HepG2 (cell line): ENCODE data around the gene C1orf115. TPM values are rescaled to one million over a fixed set of nuclear protein-coding genes. Genes with fewer than 3 reads are reported as not detected.

Experiments
- ARHGAP35 ChIP-seq: sonication (generic); formaldehyde crosslinking; IDR thresholded peaks from 2 replicates; pipeline ENCODE4 v1.9.0; 2022; ENCODE audit warnings: mild to moderate bottlenecking, inconsistent platforms, moderate library complexity, missing genetic modification reagents, borderline replicate concordance
- CCDC6 ChIP-seq: sonication (generic); formaldehyde crosslinking; IDR thresholded peaks from 2 replicates; pipeline ENCODE4 v1.8.1; 2022; ENCODE audit warnings: mild to moderate bottlenecking, missing genetic modification reagents, moderate library complexity
- DNMT3B ChIP-seq: conservative IDR thresholded peaks from 2 replicates; pipeline ENCODE4 v1.6.1; 2016; ENCODE audit warnings: missing biosample characterization, control low read depth
- E2F1 ChIP-seq: sonication (generic); formaldehyde crosslinking; IDR thresholded peaks from 2 replicates; pipeline ENCODE4 v1.5.0; 2020; ENCODE audit warnings: missing genetic modification reagents
- ELF4 ChIP-seq: sonication (generic); formaldehyde crosslinking; IDR thresholded peaks from 2 replicates; pipeline ENCODE4 v1.5.0; 2020; ENCODE audit warnings: missing genetic modification reagents, mild to moderate bottlenecking, moderate library complexity, borderline replicate concordance
- ESRRA ChIP-seq: sonication (generic); formaldehyde crosslinking; IDR thresholded peaks from 2 replicates; pipeline ENCODE4 v1.5.1; 2020; ENCODE audit warnings: mild to moderate bottlenecking, low read depth, missing genetic modification reagents
- MBNL3 ChIP-seq: fragments of 250-450 bp; sonication (Bioruptor Pico); conservative IDR thresholded peaks from 2 replicates; pipeline ENCODE4 v1.8.0; 2022; ENCODE audit warnings: mild to moderate bottlenecking, inconsistent platforms
- MEIS1 ChIP-seq: sonication (generic); formaldehyde crosslinking; IDR thresholded peaks from 2 replicates; pipeline ENCODE4 v1.9.0; 2021; ENCODE audit warnings: mild to moderate bottlenecking, missing genetic modification reagents, moderate library complexity, borderline replicate concordance
- MTF2 ChIP-seq: sonication (generic); formaldehyde crosslinking; IDR thresholded peaks from 2 replicates; pipeline ENCODE4 v1.5.0; 2020; ENCODE audit warnings: missing genetic modification reagents, borderline replicate concordance
- PAX8 ChIP-seq: sonication (generic); formaldehyde crosslinking; IDR thresholded peaks from 2 replicates; pipeline ENCODE4 v1.8.0; 2022; ENCODE audit warnings: mild to moderate bottlenecking, missing genetic modification reagents, borderline replicate concordance
- PITX1 ChIP-seq: sonication (generic); formaldehyde crosslinking; IDR thresholded peaks from 2 replicates; pipeline ENCODE4 v1.5.1; 2020; ENCODE audit warnings: mild to moderate bottlenecking, missing genetic modification reagents
- SMARCE1 ChIP-seq: fragments of 450-650 bp; IDR thresholded peaks from 2 replicates; pipeline ENCODE4 v1.6.1; 2017; ENCODE audit warnings: borderline replicate concordance
- ZBTB1 ChIP-seq: sonication (generic); formaldehyde crosslinking; IDR thresholded peaks from 2 replicates; pipeline ENCODE4 v1.4.0; 2020; ENCODE audit warnings: missing genetic modification reagents, borderline replicate concordance
- ZNF253 ChIP-seq: sonication (generic); formaldehyde crosslinking; IDR thresholded peaks from 2 replicates; pipeline ENCODE4 v1.8.0; 2022; ENCODE audit warnings: mild to moderate bottlenecking, missing genetic modification reagents, borderline replicate concordance
- ZNF329 ChIP-seq: sonication (generic); formaldehyde crosslinking; IDR thresholded peaks from 2 replicates; pipeline ENCODE4 v1.9.0; 2021; ENCODE audit warnings: low read depth, mild to moderate bottlenecking, missing genetic modification reagents
- ZNF589 ChIP-seq: sonication (generic); formaldehyde crosslinking; conservative IDR thresholded peaks from 2 replicates; pipeline ENCODE4 v1.8.0; 2022; ENCODE audit warnings: mild to moderate bottlenecking, moderate library complexity, missing genetic modification reagents
- ZNF607 ChIP-seq: sonication (generic); formaldehyde crosslinking; IDR thresholded peaks from 2 replicates; pipeline ENCODE4 v1.5.1; 2020; ENCODE audit warnings: missing genetic modification reagents, mild to moderate bottlenecking, borderline replicate concordance
- ZNF619 ChIP-seq: sonication (generic); formaldehyde crosslinking; IDR thresholded peaks from 2 replicates; pipeline ENCODE4 v1.4.0; 2020; ENCODE audit warnings: mild to moderate bottlenecking, missing genetic modification reagents
- polyA plus RNA-seq, 8 experiments: library from polyadenylated mRNA; depleted of rRNA in 3 of 8; stranded (reverse) in 7 of 8; unstranded in 1 of 8; fragments of >200 nt; fragmentation: Illumina TruSeq in 4 of 8; extraction: Trizol in 4 of 8; gene quantifications; 2 replicates each; pipeline versions ENCODE4 v1.2.1 to v1.2.3, GENCODE V29; 2011 to 2016; ENCODE audit warnings: low read depth in 4 of 8, missing spikeins in 1 of 8, mixed read lengths in 1 of 8; ENCODE audit not compliant: insufficient read depth in 1 of 8
- total RNA-seq, 5 experiments: library from RNA; depleted of rRNA; stranded (reverse); fragments of >200 nt; fragmentation: Illumina TruSeq; extraction: Trizol; gene quantifications; 2 replicates each; pipeline ENCODE4 v1.2.3, GENCODE V29; 2016; ENCODE audit warnings: low read depth in 1 of 5
- TF ChIP-seq, protein P1 (sequence below): IDR thresholded peaks from 2 replicates; pipeline ENCODE4 v1.6.1; 2016
- TF ChIP-seq, protein P2 (sequence below): sonication (generic); formaldehyde crosslinking; IDR thresholded peaks from 2 replicates; pipeline ENCODE4 v1.4.0; 2020; ENCODE audit warnings: missing genetic modification reagents
- TF ChIP-seq, protein P3 (sequence below): sonication (generic); formaldehyde crosslinking; IDR thresholded peaks from 2 replicates; pipeline ENCODE4 v1.5.0; 2020; ENCODE audit warnings: missing genetic modification reagents
- TF ChIP-seq, protein P4 (sequence below): sonication (generic); formaldehyde crosslinking; IDR thresholded peaks from 2 replicates; pipeline ENCODE4 v1.8.0; 2022; ENCODE audit warnings: low read depth, missing genetic modification reagents

C1orf115 gene
- total and polyA plus RNA-seq, 2 of the 13 experiments (the other 11 are each of a cell fraction or from before 2014, with no cell fraction given) = 25.2 to 85.9 TPM

GRCh38 chr1:220690140-220691052 lies at the start of gene C1orf115 (continued):
- TF ChIP-seq ESRRA (CRISPR knock-in tag) = peak; percentile 82
- TF ChIP-seq, protein P1, sequence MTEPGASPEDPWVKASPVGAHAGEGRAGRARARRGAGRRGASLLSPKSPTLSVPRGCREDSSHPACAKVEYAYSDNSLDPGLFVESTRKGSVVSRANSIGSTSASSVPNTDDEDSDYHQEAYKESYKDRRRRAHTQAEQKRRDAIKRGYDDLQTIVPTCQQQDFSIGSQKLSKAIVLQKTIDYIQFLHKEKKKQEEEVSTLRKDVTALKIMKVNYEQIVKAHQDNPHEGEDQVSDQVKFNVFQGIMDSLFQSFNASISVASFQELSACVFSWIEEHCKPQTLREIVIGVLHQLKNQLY = no peak
- TF ChIP-seq ARHGAP35 = no peak; the same call in 1 of the 2 replicates
- TF ChIP-seq, protein P2, sequence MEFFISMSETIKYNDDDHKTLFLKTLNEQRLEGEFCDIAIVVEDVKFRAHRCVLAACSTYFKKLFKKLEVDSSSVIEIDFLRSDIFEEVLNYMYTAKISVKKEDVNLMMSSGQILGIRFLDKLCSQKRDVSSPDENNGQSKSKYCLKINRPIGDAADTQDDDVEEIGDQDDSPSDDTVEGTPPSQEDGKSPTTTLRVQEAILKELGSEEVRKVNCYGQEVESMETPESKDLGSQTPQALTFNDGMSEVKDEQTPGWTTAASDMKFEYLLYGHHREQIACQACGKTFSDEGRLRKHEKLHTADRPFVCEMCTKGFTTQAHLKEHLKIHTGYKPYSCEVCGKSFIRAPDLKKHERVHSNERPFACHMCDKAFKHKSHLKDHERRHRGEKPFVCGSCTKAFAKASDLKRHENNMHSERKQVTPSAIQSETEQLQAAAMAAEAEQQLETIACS (CRISPR knock-in tag) = 0 out of 2 replicates have a peak, but pooled peaks have one; percentile 29
- TF ChIP-seq ZNF329 (CRISPR knock-in tag) = no peak
- TF ChIP-seq, protein P3, sequence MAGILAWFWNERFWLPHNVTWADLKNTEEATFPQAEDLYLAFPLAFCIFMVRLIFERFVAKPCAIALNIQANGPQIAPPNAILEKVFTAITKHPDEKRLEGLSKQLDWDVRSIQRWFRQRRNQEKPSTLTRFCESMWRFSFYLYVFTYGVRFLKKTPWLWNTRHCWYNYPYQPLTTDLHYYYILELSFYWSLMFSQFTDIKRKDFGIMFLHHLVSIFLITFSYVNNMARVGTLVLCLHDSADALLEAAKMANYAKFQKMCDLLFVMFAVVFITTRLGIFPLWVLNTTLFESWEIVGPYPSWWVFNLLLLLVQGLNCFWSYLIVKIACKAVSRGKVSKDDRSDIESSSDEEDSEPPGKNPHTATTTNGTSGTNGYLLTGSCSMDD (CRISPR knock-in tag) = no peak
- peak; percentile 73; the same call in 1 of the 2 replicates for TF ChIP-seq ZNF607
- no peak for TF ChIP-seq DNMT3B (CRISPR knock-in tag)
- no peak; the same call in 1 of the 2 replicates for TF ChIP-seq E2F1 (CRISPR knock-in tag)
- peak; percentile 64; the same call in 1 of the 2 replicates for TF ChIP-seq CCDC6 (CRISPR knock-in tag)
- no peak for TF ChIP-seq ZBTB1
- TF ChIP-seq PAX8 (CRISPR knock-in tag) = no peak; the same call in 1 of the 2 replicates
- TF ChIP-seq MBNL3 = no peak
- TF ChIP-seq PITX1 (CRISPR knock-in tag) = peak; percentile 44; the same call in 1 of the 2 replicates
- TF ChIP-seq ZNF619 (CRISPR knock-in tag) = 0 out of 2 replicates have a peak, but pooled peaks have one; percentile 20
- TF ChIP-seq ZNF253 (CRISPR knock-in tag) = peak; percentile 15; the same call in 1 of the 2 replicates
- no peak for TF ChIP-seq SMARCE1
- TF ChIP-seq ZNF589 = peak; percentile 75
- TF ChIP-seq, protein P4, sequence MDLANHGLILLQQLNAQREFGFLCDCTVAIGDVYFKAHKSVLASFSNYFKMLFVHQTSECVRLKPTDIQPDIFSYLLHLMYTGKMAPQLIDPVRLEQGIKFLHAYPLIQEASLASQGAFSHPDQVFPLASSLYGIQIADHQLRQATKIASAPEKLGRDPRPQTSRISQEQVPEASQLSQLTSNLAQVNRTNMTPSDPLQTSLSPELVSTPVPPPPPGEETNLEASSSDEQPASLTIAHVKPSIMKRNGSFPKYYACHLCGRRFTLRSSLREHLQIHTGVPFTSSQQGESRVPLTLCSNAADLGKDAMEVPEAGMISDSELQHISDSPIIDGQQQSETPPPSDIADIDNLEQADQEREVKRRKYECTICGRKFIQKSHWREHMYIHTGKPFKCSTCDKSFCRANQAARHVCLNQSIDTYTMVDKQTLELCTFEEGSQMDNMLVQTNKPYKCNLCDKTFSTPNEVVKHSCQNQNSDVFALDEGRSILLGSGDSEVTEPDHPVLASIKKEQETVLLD (CRISPR knock-in tag) = no peak
- TF ChIP-seq MEIS1 (CRISPR knock-in tag) = peak; percentile 67; the same call in 1 of the 2 replicates
- no peak for TF ChIP-seq ELF4 (CRISPR knock-in tag)
- TF ChIP-seq MTF2 = peak; percentile 77; the same call in 1 of the 2 replicates
